Lower lobe of right lung (tissue), 2 donors: ENCODE results near the gene MAZ. TPM values are rescaled to one million over a fixed set of nuclear protein-coding genes. Genes with fewer than 3 reads are reported as not detected.
"Not testable (repeated sequence)": the region's sequence is repeated elsewhere in the genome, so short reads cannot be mapped to it uniquely, and the experiment has no call there.

Experiments
- ATAC-seq, 2 donors: fragments of 200-7000 bp; cut with Tn5 transposase; one replicate each; pipeline ENCODE4 v1.9.1; 2020 to 2022; ENCODE audit warnings: mild to moderate bottlenecking in 2 of 2, moderate library complexity in 2 of 2
- DNase-seq: peaks from one replicate; pipeline ENCODE4 v3.0.0-alpha.2; 2020
- H3K27ac ChIP-seq: fragments of 200-600 bp; one replicate; pipeline ENCODE4 v1.8.0; 2022
- H3K27me3 ChIP-seq: fragments of 200-600 bp; one replicate; pipeline ENCODE4 v1.8.0; 2022; ENCODE audit warnings: low read depth
- H3K36me3 ChIP-seq: fragments of 200-600 bp; one replicate; pipeline ENCODE4 v1.8.0; 2022; ENCODE audit warnings: mild to moderate bottlenecking
- H3K4me1 ChIP-seq: fragments of 200-600 bp; one replicate; pipeline ENCODE4 v1.8.0; 2022
- H3K4me3 ChIP-seq: fragments of 200-600 bp; one replicate; pipeline ENCODE4 v1.8.0; 2022; ENCODE audit warnings: mild to moderate bottlenecking
- H3K9me3 ChIP-seq: fragments of 200-600 bp; one replicate; pipeline ENCODE4 v1.8.0; 2022
- CTCF ChIP-seq: fragments of 200-600 bp; IDR thresholded peaks from one replicate; pipeline ENCODE4 v1.8.0; 2022; ENCODE audit warnings: antibody characterized with exemption, mild to moderate bottlenecking
- intact Hi-C: fragments of 100-400 bp; cut with DNase I; formaldehyde crosslinking; loops from one replicate; pipeline ENCODE4 v1.11.0; 2022
- total RNA-seq: library from RNA; stranded (reverse); fragmentation: NEBNext Ultra II Directional; extraction: Animal tissue kit (Norgen Biotek cat#: 25700); gene quantifications from one replicate; pipeline ENCODE4 v1.2.1, GENCODE V29; 2021
- donor health status: DM: no; HTN: yes; CAD: no; lungs with severe emphysema.

MAZ gene
- total RNA-seq, 1 donor from 2014 or later = 169 TPM

GRCh38 chr16:29825145-29826044 is 19.1 kb downstream of the MAZ start:
- H3K27ac ChIP-seq = peak overlapping the region; percentile 89
- H3K4me3 ChIP-seq = peak overlapping the region; percentile 19
- ATAC-seq (no peak), DNase-seq (no peak)
- no peaks in the 10 kb centered on the region for H3K9me3 ChIP-seq
- no peak for TF ChIP-seq CTCF
- H3K27me3 ChIP-seq = no peaks in the 10 kb centered on the region
- H3K36me3 ChIP-seq = peaks cover 14% of the 10 kb centered on the region
- H3K4me1 ChIP-seq = peaks cover 90% of the 10 kb centered on the region
- intact Hi-C loops = no loop called here

GRCh38 chr16:29826342-29826695 is 20.0 kb downstream of the MAZ start:
- no peak for DNase-seq
- H3K27me3 ChIP-seq = no peaks in the 10 kb centered on the region
- H3K36me3 ChIP-seq = peaks cover 23% of the 10 kb centered on the region
- no peak overlapping the region for H3K4me3 ChIP-seq
- peak overlapping the region; percentile 89 for H3K27ac ChIP-seq
- intact Hi-C loops = no loop called here
- no peak for TF ChIP-seq CTCF
- H3K9me3 ChIP-seq = no peaks in the 10 kb centered on the region
- ATAC-seq = no peak
- H3K4me1 ChIP-seq = peaks cover 86% of the 10 kb centered on the region

- H3K4me1 ChIP-seq = peaks cover 42% of the 10 kb centered on the region
- TF ChIP-seq CTCF = no peak
Observed at GRCh38 chr16:29830774-29831173, 24.4 kb downstream of the MAZ start.

GRCh38 chr16:29831490-29831889 is 25.2 kb downstream of the MAZ start:
- H3K36me3 ChIP-seq = peaks cover 71% of the 10 kb centered on the region
- H3K9me3 ChIP-seq = no peaks in the 10 kb centered on the region
- H3K27me3 ChIP-seq = no peaks in the 10 kb centered on the region
- H3K4me3 ChIP-seq = no peak overlapping the region
- ATAC-seq (no peak), DNase-seq (no peak)
- peaks cover 34% of the 10 kb centered on the region for H3K4me1 ChIP-seq
- intact Hi-C loops = no loop called here
- H3K27ac ChIP-seq = no peak overlapping the region
- TF ChIP-seq CTCF = no peak

More at GRCh38 chr16:29830774-29831173, 24.4 kb downstream of the MAZ start:
- no peak overlapping the region for H3K27ac ChIP-seq
- no peak overlapping the region for H3K4me3 ChIP-seq
- ATAC-seq = no peak
- no peaks in the 10 kb centered on the region for H3K9me3 ChIP-seq
- H3K27me3 ChIP-seq = no peaks in the 10 kb centered on the region
- intact Hi-C loops = no loop called here
- DNase-seq = no peak
- H3K36me3 ChIP-seq = peaks cover 67% of the 10 kb centered on the region

GRCh38 chr16:29833219-29833618 is 26.9 kb downstream of the MAZ start:
- ATAC-seq, intact Hi-C loops, H3K27me3 ChIP-seq, H3K9me3 ChIP-seq, DNase-seq, H3K4me3 ChIP-seq, H3K27ac ChIP-seq: not testable (repeated sequence)
- Histone ChIP-seq H3K36me3 (peaks cover 89% of the 10 kb centered on the region), H3K4me1 (peaks cover 18% of the 10 kb centered on the region)

- intact Hi-C loops = no loop called here
- Histone ChIP-seq H3K27ac (no peak overlapping the region), H3K36me3 (peaks cover 97% of the 10 kb centered on the region), H3K4me3 (no peak overlapping the region), H3K4me1 (peaks cover 9% of the 10 kb centered on the region), H3K27me3 (no peaks in the 10 kb centered on the region), H3K9me3 (no peaks in the 10 kb centered on the region)
- ATAC-seq = no peak
- no peak for TF ChIP-seq CTCF
- DNase-seq = no peak
Observed at GRCh38 chr16:29834079-29834478, 27.8 kb downstream of the MAZ start.
